Testis (tissue), 5 donors: ENCODE measurements around the gene ALOX12. TPM values are rescaled to one million over a fixed set of nuclear protein-coding genes. Genes with fewer than 3 reads are reported as not detected.
"Not testable (repeated sequence)": the region's sequence is repeated elsewhere in the genome, so short reads cannot be mapped to it uniquely, and the experiment has no call there.

Experiments used
- DNase-seq: peaks from one replicate; pipeline ENCODE4 v3.0.0-alpha.2; 2019
- H3K27ac ChIP-seq, 2 donors: fragments of 200-600 bp; sonication (generic); one replicate each; pipeline ENCODE4 v1.5.1; 2019
- H3K27me3 ChIP-seq: fragments of 200-600 bp; sonication (generic); one replicate; pipeline ENCODE4 v1.5.1; 2019
- H3K36me3 ChIP-seq: fragments of 200-600 bp; sonication (generic); one replicate; pipeline ENCODE4 v1.5.1; 2017; ENCODE audit warnings: low read depth; ENCODE audit errors: missing control alignments
- H3K4me1 ChIP-seq: fragments of 200-600 bp; sonication (generic); one replicate; pipeline ENCODE4 v1.5.1; 2019
- H3K4me3 ChIP-seq, 2 donors: fragments of 200-600 bp; sonication (generic); one replicate each; pipeline ENCODE4 v1.5.1; 2017 to 2019
- H3K9me3 ChIP-seq: fragments of 200-600 bp; sonication (generic); one replicate; pipeline ENCODE4 v1.5.1; 2017
- CTCF ChIP-seq, 3 experiments: fragments of 450-650 bp in 2 of 3; fragments of 200-600 bp in 1 of 3; sonication (generic) in 1 of 3; IDR thresholded peaks; one replicate each; pipeline ENCODE4 v1.5.1; 2016 to 2019; ENCODE audit warnings: antibody characterized with exemption in 3 of 3, mild to moderate bottlenecking in 2 of 3, moderate library complexity in 1 of 3
- POLR2A ChIP-seq: fragments of 450-650 bp; IDR thresholded peaks from one replicate; pipeline ENCODE4 v1.6.1; 2017; ENCODE audit warnings: antibody characterized with exemption, mild to moderate bottlenecking, moderate library complexity
- WGBS, 2 donors: methylation state at CpG; one replicate each; pipeline ENCODE4 v1.1.5; 2018; 5-methylcytosine and 5-hydroxymethylcytosine counted together
- intact Hi-C: fragments of 100-400 bp; cut with DNase I; formaldehyde crosslinking; loops from one replicate; pipeline ENCODE4 v1.15.1; 2023; ENCODE audit warnings: low total_unique reads
- long read RNA-seq, 2 donors: transcript quantifications; one replicate each; lab custom pipeline, GENCODE V29; 2026
- polyA plus RNA-seq: library from polyadenylated mRNA; stranded (reverse); fragments of 350-450 nt; fragmentation: Illumina TruSeq; extraction: RNeasy Lipid Tissue Mini Kit (QIAGEN cat#74804); gene quantifications from one replicate; pipeline ENCODE4 v1.2.3, GENCODE V29; 2014; ENCODE audit warnings: low read depth, low replicate concordance; ENCODE audit not compliant: insufficient read depth
- total RNA-seq, 2 donors: library from RNA; depleted of rRNA; stranded (reverse); fragments of >200 nt; gene quantifications; one replicate each; pipeline ENCODE4 v1.2.3, GENCODE V29; 2016

The ALOX12 gene, protein sequence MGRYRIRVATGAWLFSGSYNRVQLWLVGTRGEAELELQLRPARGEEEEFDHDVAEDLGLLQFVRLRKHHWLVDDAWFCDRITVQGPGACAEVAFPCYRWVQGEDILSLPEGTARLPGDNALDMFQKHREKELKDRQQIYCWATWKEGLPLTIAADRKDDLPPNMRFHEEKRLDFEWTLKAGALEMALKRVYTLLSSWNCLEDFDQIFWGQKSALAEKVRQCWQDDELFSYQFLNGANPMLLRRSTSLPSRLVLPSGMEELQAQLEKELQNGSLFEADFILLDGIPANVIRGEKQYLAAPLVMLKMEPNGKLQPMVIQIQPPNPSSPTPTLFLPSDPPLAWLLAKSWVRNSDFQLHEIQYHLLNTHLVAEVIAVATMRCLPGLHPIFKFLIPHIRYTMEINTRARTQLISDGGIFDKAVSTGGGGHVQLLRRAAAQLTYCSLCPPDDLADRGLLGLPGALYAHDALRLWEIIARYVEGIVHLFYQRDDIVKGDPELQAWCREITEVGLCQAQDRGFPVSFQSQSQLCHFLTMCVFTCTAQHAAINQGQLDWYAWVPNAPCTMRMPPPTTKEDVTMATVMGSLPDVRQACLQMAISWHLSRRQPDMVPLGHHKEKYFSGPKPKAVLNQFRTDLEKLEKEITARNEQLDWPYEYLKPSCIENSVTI
- total RNA-seq (under 1 TPM; 0.24 to 0.25 TPM), polyA plus RNA-seq (0.50 TPM)
- long read RNA-seq, donor 1 = 0 reads
- long read RNA-seq, donor 2 = 0 reads

DNA sequence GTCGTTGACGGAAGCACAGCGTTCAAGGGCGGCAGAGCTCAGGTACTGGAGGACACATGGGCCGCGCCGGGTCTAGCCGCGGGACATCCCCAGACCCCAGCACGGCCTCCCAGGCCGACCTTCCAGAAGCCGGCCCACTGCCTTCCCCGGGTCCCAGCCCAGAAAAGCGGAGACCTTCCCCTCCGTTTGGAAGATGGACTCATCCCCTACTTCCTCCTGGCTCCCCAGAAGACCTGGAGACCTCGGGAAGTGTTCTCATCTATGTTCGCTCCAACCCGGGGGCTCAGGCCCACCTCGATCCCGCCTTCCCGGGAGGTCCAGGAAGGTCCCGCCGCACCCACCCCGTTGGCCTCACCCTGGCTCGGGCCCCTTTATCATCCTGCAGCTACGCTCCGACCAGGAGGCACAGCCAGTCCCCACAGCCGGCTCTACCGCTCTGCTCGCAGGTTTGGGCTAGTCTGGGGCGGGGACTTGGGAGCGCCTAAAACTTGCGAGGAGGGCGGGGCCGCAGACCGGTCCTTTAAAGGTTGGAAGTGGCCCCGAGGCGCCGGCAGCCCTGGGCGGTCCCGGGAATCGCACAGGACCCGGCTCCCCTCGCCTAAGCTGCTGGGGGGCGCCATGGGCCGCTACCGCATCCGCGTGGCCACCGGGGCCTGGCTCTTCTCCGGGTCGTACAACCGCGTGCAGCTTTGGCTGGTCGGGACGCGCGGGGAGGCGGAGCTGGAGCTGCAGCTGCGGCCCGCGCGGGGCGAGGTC lies at the start of gene ALOX12:
Gene ALOX12, plus strand, starts transcription at position 550 of the 756 bp plus-strand sequence. Its CDS starts 69 bp downstream, at position 619.
- DNase-seq = no peak
- intact Hi-C loops = no loop called here

DNA sequence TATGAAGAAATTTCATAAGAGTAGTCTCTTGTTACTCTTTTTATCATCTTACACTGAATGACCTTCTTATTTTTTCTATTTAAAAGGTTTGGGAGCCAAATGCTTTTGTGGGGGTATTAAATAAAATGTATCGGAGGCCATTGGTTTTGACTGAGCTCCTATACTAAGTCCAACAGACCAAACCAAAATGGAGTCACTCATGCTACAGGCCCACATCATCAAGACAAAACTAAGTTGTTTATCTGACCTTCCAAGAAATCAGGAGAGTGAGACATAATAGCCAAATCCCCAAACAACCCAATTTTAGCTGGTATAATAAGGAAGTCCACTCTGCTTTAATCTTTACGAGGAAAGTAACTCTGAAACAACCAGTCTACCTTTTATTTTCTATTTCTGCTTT lies 48.1 kb upstream of the ALOX12 start:
- intact Hi-C loops = no loop called here
- no peak overlapping the region for H3K27ac ChIP-seq
- no peaks in the 10 kb centered on the region for H3K9me3 ChIP-seq
- H3K4me1 ChIP-seq = no peaks in the 10 kb centered on the region
- H3K27me3 ChIP-seq = no peaks in the 10 kb centered on the region
- TF ChIP-seq POLR2A (no peak), CTCF (IDR thresholded peaks at IDR 0.05) (no peak)
- WGBS, 2 donors = 92 to 98% methylated on average over 2 of the region's 2 CpGs
- no peak for DNase-seq
- H3K36me3 ChIP-seq = no peaks in the 10 kb centered on the region
- H3K4me3 ChIP-seq = no peak overlapping the region

More for the DNA sequence above, at the start of gene ALOX12:
- TF ChIP-seq CTCF (IDR thresholded peaks at IDR 0.05) (no peak), POLR2A (no peak)
- Histone ChIP-seq H3K27ac (no peak within 1 kb of the TSS), H3K4me1 (no peaks in the 10 kb centered on the region), H3K9me3 (no peaks in the 10 kb centered on the region), H3K36me3 (no peaks in the 10 kb centered on the region), H3K27me3 (no peaks in the 10 kb centered on the region), H3K4me3 (peak within 1 kb of the TSS; percentile 9 to 40)
- WGBS, 2 donors = 26 to 41% methylated on average over 7 to 56 of the region's 64 CpGs

DNA sequence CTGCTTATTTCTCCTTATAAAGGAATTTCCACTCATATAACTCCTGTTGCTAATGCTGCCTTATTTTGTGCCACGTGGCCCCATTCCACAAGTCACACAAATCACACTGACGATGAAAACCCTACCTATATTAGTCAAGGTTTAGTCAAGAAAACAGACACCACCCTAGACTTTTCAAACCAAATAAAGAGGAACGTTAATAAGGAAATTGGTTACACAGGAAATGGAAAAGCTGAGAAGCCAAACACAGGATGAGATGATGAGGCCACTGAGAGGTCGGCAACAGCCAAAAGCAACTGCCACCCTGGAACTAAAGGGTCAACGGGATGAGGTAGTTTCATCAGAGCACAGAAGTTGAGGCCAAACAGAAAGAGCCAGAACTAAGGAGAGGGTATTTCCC lies 47.3 kb upstream of the ALOX12 start:
- 66 to 75% methylated on average over 5 of the region's 5 CpGs for WGBS, 2 donors
- no peaks in the 10 kb centered on the region for H3K4me1 ChIP-seq
- TF ChIP-seq POLR2A (no peak), CTCF (IDR thresholded peaks at IDR 0.05) (no peak)
- no peaks in the 10 kb centered on the region for H3K27me3 ChIP-seq
- no peak overlapping the region for H3K27ac ChIP-seq
- H3K36me3 ChIP-seq = no peaks in the 10 kb centered on the region
- H3K4me3 ChIP-seq = no peak overlapping the region
- intact Hi-C loops = no loop called here
- DNase-seq = no peak
- H3K9me3 ChIP-seq = no peaks in the 10 kb centered on the region

DNA sequence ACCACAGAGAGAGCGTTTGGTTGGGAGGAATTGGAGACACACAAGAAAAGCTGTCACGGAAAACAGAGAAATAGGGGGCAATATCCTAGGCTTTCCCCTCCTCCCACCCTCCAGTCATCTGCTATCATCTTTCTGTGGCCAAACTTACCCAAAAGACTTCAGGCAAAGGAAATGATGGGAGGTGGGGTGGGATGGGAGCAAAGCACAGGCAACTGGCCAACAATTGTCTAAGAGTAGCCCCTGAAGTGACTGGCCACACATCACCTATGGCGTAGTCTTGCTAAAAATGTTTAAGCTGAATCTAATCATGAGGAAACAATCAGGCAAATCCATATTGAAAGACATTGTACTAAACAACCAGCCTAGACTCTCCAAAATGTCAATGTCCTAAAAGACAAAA lies 46.9 kb upstream of the ALOX12 start:
- TF ChIP-seq POLR2A (no peak), CTCF (IDR thresholded peaks at IDR 0.05) (no peak)
- H3K9me3 ChIP-seq = no peaks in the 10 kb centered on the region
- no peak overlapping the region for H3K27ac ChIP-seq
- WGBS, 2 donors = 84 to 90% methylated on average over 3 of the region's 3 CpGs
- no peaks in the 10 kb centered on the region for H3K4me1 ChIP-seq
- no peak for DNase-seq
- H3K27me3 ChIP-seq = no peaks in the 10 kb centered on the region
- intact Hi-C loops = no loop called here
- H3K4me3 ChIP-seq = no peak overlapping the region
- H3K36me3 ChIP-seq = no peaks in the 10 kb centered on the region

DNA sequence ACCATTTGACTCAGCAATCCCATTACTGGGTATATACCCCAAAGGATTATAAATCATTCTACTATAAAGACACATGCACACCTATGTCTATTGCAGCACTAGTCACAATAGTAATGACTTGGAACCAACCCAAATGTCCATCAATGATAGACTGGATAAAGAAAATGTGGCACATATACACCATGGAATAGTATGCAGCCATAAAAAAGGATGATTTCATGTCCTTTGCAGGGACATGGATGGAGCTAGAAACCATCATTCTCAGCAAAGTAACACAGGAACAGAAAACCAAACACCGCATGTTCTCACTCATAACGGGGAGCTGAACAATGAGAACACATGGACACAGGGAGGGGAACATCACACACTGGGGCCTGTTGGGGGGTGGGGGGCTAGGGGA lies 44.9 kb upstream of the ALOX12 start:
- DNase-seq, intact Hi-C loops, H3K27me3 ChIP-seq, H3K4me3 ChIP-seq, H3K36me3 ChIP-seq, H3K27ac ChIP-seq, H3K4me1 ChIP-seq, H3K9me3 ChIP-seq: not testable (repeated sequence)
- WGBS, 2 donors = 86 to 96% methylated on average over 2 of the region's 2 CpGs
